Measurements from ENCODE around the gene WWOX. TPM values are rescaled to one million over a fixed set of nuclear protein-coding genes. Genes with fewer than 3 reads are reported as not detected.

The WWOX gene
- total RNA-seq, 1 donor from 2014 or later = 7.3 TPM

DNA sequence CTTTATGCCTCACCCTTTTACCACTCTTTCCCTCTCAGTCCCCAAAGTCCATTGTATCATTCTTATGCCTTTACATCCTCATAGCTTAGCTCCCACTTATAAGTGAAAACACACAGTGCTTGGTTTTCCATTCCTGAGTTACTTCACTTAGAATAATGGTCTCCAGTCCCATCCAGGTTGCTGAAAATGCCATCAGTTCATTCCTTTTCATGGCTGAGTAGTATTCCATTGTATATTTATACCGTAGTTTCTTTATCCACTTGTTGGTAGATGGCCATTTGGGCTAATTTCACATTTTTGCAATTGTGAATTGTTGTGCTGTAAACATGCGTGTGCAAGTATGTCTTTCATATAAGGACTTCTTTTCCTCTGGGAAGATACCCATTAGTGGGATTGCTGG, 597.3 kb downstream of the WWOX start:
- no peaks in the 10 kb centered on the region for H3K27me3 ChIP-seq (ENCODE audit: insufficient read depth, low read length)
- H3K4me2 ChIP-seq (ENCODE audit: low read length) = no peak overlapping the region
- H3K27ac Mint-ChIP-seq (ENCODE audit: unreplicated experiment) = no peak overlapping the region
- no peaks in the 10 kb centered on the region for H3K36me3 Mint-ChIP-seq (ENCODE audit: low read depth, unreplicated experiment)
- no peaks in the 10 kb centered on the region for H3K36me3 ChIP-seq (ENCODE audit: insufficient read depth, low read length)
- H3K4me1 ChIP-seq (ENCODE audit: insufficient read depth, low read length) = no peaks in the 10 kb centered on the region
- no peak overlapping the region for H3K27ac ChIP-seq (ENCODE audit: low read depth, low read length)
- FAIRE-seq (no peak), DNase-seq (ENCODE audit: low read depth) (no peak)
- no peak overlapping the region for H2AFZ ChIP-seq (ENCODE audit: low read depth, low read length)
- no peaks in the 10 kb centered on the region for H4K20me1 ChIP-seq (ENCODE audit: insufficient read depth, low read length)
- H3K4me3 Mint-ChIP-seq (ENCODE audit: unreplicated experiment) = no peak overlapping the region
- no peak overlapping the region for H3K9ac ChIP-seq (ENCODE audit: low read length)
- H3K79me2 ChIP-seq (ENCODE audit: insufficient read depth, low read length) = no peaks in the 10 kb centered on the region
- no peaks in the 10 kb centered on the region for H3K4me1 Mint-ChIP-seq (ENCODE audit: low read depth, unreplicated experiment)
- H3K4me3 ChIP-seq (ENCODE audit: insufficient read depth, low read depth, low read length) = no peak overlapping the region
- no peak for TF ChIP-seq EZH2 (IDR thresholded peaks at IDR 0.05; ENCODE audit: insufficient read depth, low read length)
- TF ChIP-seq, protein P1, sequence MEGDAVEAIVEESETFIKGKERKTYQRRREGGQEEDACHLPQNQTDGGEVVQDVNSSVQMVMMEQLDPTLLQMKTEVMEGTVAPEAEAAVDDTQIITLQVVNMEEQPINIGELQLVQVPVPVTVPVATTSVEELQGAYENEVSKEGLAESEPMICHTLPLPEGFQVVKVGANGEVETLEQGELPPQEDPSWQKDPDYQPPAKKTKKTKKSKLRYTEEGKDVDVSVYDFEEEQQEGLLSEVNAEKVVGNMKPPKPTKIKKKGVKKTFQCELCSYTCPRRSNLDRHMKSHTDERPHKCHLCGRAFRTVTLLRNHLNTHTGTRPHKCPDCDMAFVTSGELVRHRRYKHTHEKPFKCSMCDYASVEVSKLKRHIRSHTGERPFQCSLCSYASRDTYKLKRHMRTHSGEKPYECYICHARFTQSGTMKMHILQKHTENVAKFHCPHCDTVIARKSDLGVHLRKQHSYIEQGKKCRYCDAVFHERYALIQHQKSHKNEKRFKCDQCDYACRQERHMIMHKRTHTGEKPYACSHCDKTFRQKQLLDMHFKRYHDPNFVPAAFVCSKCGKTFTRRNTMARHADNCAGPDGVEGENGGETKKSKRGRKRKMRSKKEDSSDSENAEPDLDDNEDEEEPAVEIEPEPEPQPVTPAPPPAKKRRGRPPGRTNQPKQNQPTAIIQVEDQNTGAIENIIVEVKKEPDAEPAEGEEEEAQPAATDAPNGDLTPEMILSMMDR (IDR thresholded peaks at IDR 0.05; ENCODE audit: insufficient read depth, low read depth, low read length) = no peak
- peaks cover 2% of the 10 kb centered on the region for H3K9me3 Mint-ChIP-seq (ENCODE audit: unreplicated experiment)
- no peaks in the 10 kb centered on the region for H3K9me3 ChIP-seq (ENCODE audit: insufficient read depth, low read depth, low read length)
- peaks cover 2% of the 10 kb centered on the region for H3K27me3 Mint-ChIP-seq (ENCODE audit: low read depth, unreplicated experiment)

DNA sequence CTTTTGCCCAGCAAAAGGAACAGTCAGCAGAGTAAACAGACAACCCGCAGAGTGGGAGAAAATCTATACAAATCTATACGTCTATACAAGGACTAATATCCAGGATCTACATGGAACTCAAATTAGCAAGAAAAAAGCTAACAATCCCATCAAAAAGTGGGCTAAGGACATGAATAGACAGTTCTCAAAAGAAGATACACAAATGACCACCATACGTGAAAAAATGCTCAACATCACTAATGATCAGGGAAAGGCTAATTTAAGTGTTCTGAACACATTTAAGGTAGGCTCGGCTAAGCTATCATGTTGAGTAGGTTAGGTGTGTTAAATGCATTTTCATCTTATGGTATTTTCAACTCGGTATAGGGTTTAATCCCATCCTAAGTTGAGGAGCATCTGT, 598.0 kb downstream of the WWOX start:
- Histone ChIP-seq H3K4me2 (ENCODE audit: low read length) (no peak overlapping the region), H3K27ac (ENCODE audit: low read depth, low read length) (no peak overlapping the region), H3K9me3 (ENCODE audit: insufficient read depth, low read depth, low read length) (no peaks in the 10 kb centered on the region), H3K79me2 (ENCODE audit: insufficient read depth, low read length) (no peaks in the 10 kb centered on the region), H4K20me1 (ENCODE audit: insufficient read depth, low read length) (no peaks in the 10 kb centered on the region), H3K4me1 (ENCODE audit: insufficient read depth, low read length) (no peaks in the 10 kb centered on the region), H3K27me3 (ENCODE audit: insufficient read depth, low read length) (no peaks in the 10 kb centered on the region), H3K36me3 (ENCODE audit: insufficient read depth, low read length) (no peaks in the 10 kb centered on the region), H2AFZ (ENCODE audit: low read depth, low read length) (no peak overlapping the region), H3K4me3 (ENCODE audit: insufficient read depth, low read depth, low read length) (no peak overlapping the region), H3K9ac (ENCODE audit: low read length) (no peak overlapping the region)
- no peak for FAIRE-seq
- peaks cover 2% of the 10 kb centered on the region for H3K27me3 Mint-ChIP-seq (ENCODE audit: low read depth, unreplicated experiment)
- no peak overlapping the region for H3K27ac Mint-ChIP-seq (ENCODE audit: unreplicated experiment)
- TF ChIP-seq, protein P1 (IDR thresholded peaks at IDR 0.05; ENCODE audit: insufficient read depth, low read depth, low read length) = no peak
- no peak for TF ChIP-seq EZH2 (IDR thresholded peaks at IDR 0.05; ENCODE audit: insufficient read depth, low read length)
- H3K4me1 Mint-ChIP-seq (ENCODE audit: low read depth, unreplicated experiment) = no peaks in the 10 kb centered on the region
- no peaks in the 10 kb centered on the region for H3K36me3 Mint-ChIP-seq (ENCODE audit: low read depth, unreplicated experiment)
- no peak overlapping the region for H3K4me3 Mint-ChIP-seq (ENCODE audit: unreplicated experiment)
- DNase-seq (ENCODE audit: low read depth) = no peak
- no peaks in the 10 kb centered on the region for H3K9me3 Mint-ChIP-seq (ENCODE audit: unreplicated experiment)

DNA sequence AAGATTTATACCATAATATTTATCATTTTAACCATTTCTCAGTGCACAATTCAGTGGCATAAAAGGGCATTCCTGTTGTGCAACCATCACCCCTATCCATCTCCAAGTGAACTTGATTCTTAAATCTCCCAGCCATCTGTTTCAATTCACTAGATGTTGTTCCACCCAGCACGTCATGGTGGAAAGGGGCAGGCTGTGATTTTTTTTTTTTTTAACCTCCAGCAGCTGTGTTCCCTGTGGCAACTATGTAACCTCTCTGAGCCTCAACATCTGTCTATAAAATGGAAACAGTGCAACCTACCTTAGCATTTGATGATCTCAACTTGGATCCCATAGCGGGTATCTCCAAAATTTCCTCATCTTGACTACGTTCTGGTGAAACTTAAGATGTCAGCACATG, 604.5 kb downstream of the WWOX start:
- no peaks in the 10 kb centered on the region for H3K36me3 ChIP-seq (ENCODE audit: insufficient read depth, low read length)
- H3K4me3 ChIP-seq (ENCODE audit: insufficient read depth, low read depth, low read length) = no peak overlapping the region
- H3K27me3 ChIP-seq (ENCODE audit: insufficient read depth, low read length) = no peaks in the 10 kb centered on the region
- Mint-ChIP-seq H3K9me3 (ENCODE audit: unreplicated experiment) (no peaks in the 10 kb centered on the region), H3K36me3 (ENCODE audit: low read depth, unreplicated experiment) (no peaks in the 10 kb centered on the region), H3K27ac (ENCODE audit: unreplicated experiment) (no peak overlapping the region), H3K4me3 (ENCODE audit: unreplicated experiment) (no peak overlapping the region), H3K4me1 (ENCODE audit: low read depth, unreplicated experiment) (no peaks in the 10 kb centered on the region), H3K27me3 (ENCODE audit: low read depth, unreplicated experiment) (peaks cover 3% of the 10 kb centered on the region)
- TF ChIP-seq, protein P1 (IDR thresholded peaks at IDR 0.05; ENCODE audit: insufficient read depth, low read depth, low read length) = no peak
- no peak for TF ChIP-seq EZH2 (IDR thresholded peaks at IDR 0.05; ENCODE audit: insufficient read depth, low read length)
- no peak for FAIRE-seq
- no peak overlapping the region for H3K9ac ChIP-seq (ENCODE audit: low read length)
- no peak for DNase-seq (ENCODE audit: low read depth)
- no peak overlapping the region for H3K4me2 ChIP-seq (ENCODE audit: low read length)
- H3K79me2 ChIP-seq (ENCODE audit: insufficient read depth, low read length) = no peaks in the 10 kb centered on the region
- H3K9me3 ChIP-seq (ENCODE audit: insufficient read depth, low read depth, low read length) = no peaks in the 10 kb centered on the region
- H3K4me1 ChIP-seq (ENCODE audit: insufficient read depth, low read length) = no peaks in the 10 kb centered on the region
- no peaks in the 10 kb centered on the region for H4K20me1 ChIP-seq (ENCODE audit: insufficient read depth, low read length)
- no peak overlapping the region for H2AFZ ChIP-seq (ENCODE audit: low read depth, low read length)
- no peak overlapping the region for H3K27ac ChIP-seq (ENCODE audit: low read depth, low read length)
